Spleen (tissue), 11 donors: ENCODE results near the gene BCL10. TPM values are rescaled to one million over a fixed set of nuclear protein-coding genes. Genes with fewer than 3 reads are reported as not detected.
A peak's percentile ranks its signal among the peaks of the same experiment; 100 is the strongest.

Experiments
- DNase-seq: peaks from one replicate; pipeline ENCODE4 v3.0.0-alpha.2; 2020
- H3K27ac ChIP-seq, 8 donors: fragments of 200-600 bp; sonication (generic) in 7 of 8; 1 replicate in 4 of 8; 2 replicates in 4 of 8; pipeline versions ENCODE4 v1.5.0 to v1.8.0; 2016 to 2021; ENCODE audit warnings: inconsistent platforms in 4 of 8, mild to moderate bottlenecking in 4 of 8, moderate library complexity in 1 of 8
- H3K27me3 ChIP-seq, 7 donors: fragments of 200-600 bp; sonication (generic) in 6 of 7; replicated peaks in 1 of 7; 1 replicate in 4 of 7; 2 replicates in 3 of 7; pipeline versions ENCODE4 v1.5.0 to v1.8.0; 2016 to 2021; ENCODE audit warnings: inconsistent platforms in 3 of 7, mild to moderate bottlenecking in 1 of 7
- H3K36me3 ChIP-seq, 6 donors: fragments of 200-600 bp; sonication (generic) in 5 of 6; 1 replicate in 4 of 6; 2 replicates in 2 of 6; pipeline versions ENCODE4 v1.5.0 to v1.8.0; 2016 to 2021; ENCODE audit warnings: inconsistent platforms in 2 of 6
- H3K4me1 ChIP-seq, 6 donors: fragments of 200-600 bp; sonication (generic) in 5 of 6; 1 replicate in 3 of 6; 2 replicates in 3 of 6; pipeline versions ENCODE4 v1.5.0 to v1.8.0; 2016 to 2021; ENCODE audit warnings: inconsistent platforms in 3 of 6
- H3K4me3 ChIP-seq, 8 donors: fragments of 200-600 bp; sonication (generic) in 7 of 8; 1 replicate in 4 of 8; 2 replicates in 4 of 8; pipeline versions ENCODE4 v1.5.0 to v1.8.0; 2016 to 2021; ENCODE audit warnings: inconsistent platforms in 4 of 8, mild to moderate bottlenecking in 4 of 8, moderate library complexity in 2 of 8
- H3K9me3 ChIP-seq, 8 donors: fragments of 200-600 bp; sonication (generic) in 7 of 8; 1 replicate in 4 of 8; 2 replicates in 4 of 8; pipeline versions ENCODE4 v1.5.0 to v1.8.0; 2016 to 2021; ENCODE audit warnings: inconsistent platforms in 4 of 8
- CTCF ChIP-seq, 11 experiments: fragments of 200-600 bp in 7 of 11; fragments of 450-650 bp in 4 of 11; sonication (generic) in 4 of 11; IDR thresholded peaks in 8 of 11; conservative IDR thresholded peaks in 3 of 11; 1 replicate in 7 of 11; 2 replicates in 4 of 11; pipeline versions ENCODE4 v1.4.0 to v1.8.0; 2016 to 2021; ENCODE audit warnings: antibody characterized with exemption in 11 of 11, inconsistent platforms in 4 of 11, mild to moderate bottlenecking in 1 of 11
- POLR2A ChIP-seq, 3 donors: fragments of 450-650 bp; IDR thresholded peaks; one replicate each; pipeline ENCODE4 v1.5.1; 2017; ENCODE audit warnings: antibody characterized with exemption in 3 of 3, mild to moderate bottlenecking in 1 of 3
- POLR2AphosphoS5 ChIP-seq, 3 donors: sonication (generic); formaldehyde crosslinking; IDR thresholded peaks; one replicate each; pipeline ENCODE4 v1.5.1; 2017; ENCODE audit warnings: antibody characterized with exemption in 3 of 3
- WGBS, 5 donors: extraction: QIAGEN DNeasy Blood & Tissue Kit in 3 of 5; methylation state at CpG; one replicate each; pipeline versions ENCODE4 v1.1.5 to v1.1.7; 2013 to 2018; 5-methylcytosine and 5-hydroxymethylcytosine counted together
- intact Hi-C: fragments of 100-400 bp; cut with DNase I; formaldehyde crosslinking; loops from one replicate; pipeline ENCODE4 v1.15.0; 2023; ENCODE audit warnings: low total_unique reads
- polyA plus RNA-seq, 3 donors: library from polyadenylated mRNA; stranded (reverse); fragments of 200-250 nt; gene quantifications; one replicate each; pipeline ENCODE4 v1.2.1, GENCODE V29; 2013
- total RNA-seq, 7 donors: library from RNA; depleted of rRNA in 3 of 7; stranded (reverse); fragments of >200 nt in 3 of 7; fragmentation: NEBNext Ultra II Directional in 4 of 7; extraction: Animal tissue kit (Norgen Biotek cat#: 25700) in 4 of 7; gene quantifications; one replicate each; pipeline versions ENCODE4 v1.1.0 to v1.2.1, GENCODE V29; 2016 to 2021
- donor health status: healthy with polysubstance abuse.
- donor health status: DM: no; HTN: no; CAD: no; lungs with moderate emphysema.
- donor health status: DM: no; HTN: no; CAD: no.
- donor health status: Bipolar disorder and iron deficiency.
- donor health status: healthy.
- donor health status: DM: no; HTN: no; CAD: no.
- donor health status: DM: yes; HTN: yes; CAD: no.

Gene BCL10
- total and polyA plus RNA-seq, 10 donors, result 10.5 to 45.1 (median 33.7) TPM

DNA sequence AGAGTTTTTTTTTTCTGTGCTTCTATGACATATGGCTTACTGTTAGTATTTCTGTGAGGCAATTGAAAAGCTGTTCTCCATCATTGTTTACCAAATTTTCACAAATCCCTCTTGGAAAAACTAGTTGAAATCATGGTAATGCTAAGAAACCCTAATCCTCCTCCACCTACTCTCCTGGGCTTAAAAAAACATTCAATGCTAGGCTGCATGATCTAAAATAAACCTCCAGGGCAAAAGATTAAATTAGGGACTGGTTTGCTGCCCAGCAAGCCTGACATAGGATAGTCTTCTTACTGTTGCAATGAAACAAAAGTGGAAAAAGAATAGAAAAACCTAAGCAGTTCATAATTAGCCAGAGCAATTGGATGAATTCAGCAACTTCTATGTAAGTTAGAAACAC lies 33.1 kb downstream of the BCL10 start:
- H3K4me1 ChIP-seq, result peaks cover 0 to 7% (median 2%) of the 10 kb centered on the region in 6 donors
- no peaks in the 10 kb centered on the region for H3K9me3 ChIP-seq
- intact Hi-C loops, result no loop called here
- no peak overlapping the region for H3K4me3 ChIP-seq
- H3K36me3 ChIP-seq, result no peaks in the 10 kb centered on the region
- DNase-seq, result no peak
- no peak overlapping the region for H3K27ac ChIP-seq
- no peaks in the 10 kb centered on the region for H3K27me3 ChIP-seq
- no peak for TF ChIP-seq CTCF (IDR thresholded peaks at IDR 0.05 in 8 of 11, conservative IDR thresholded peaks at IDR 0.05 in 3 of 11)
- TF ChIP-seq POLR2AphosphoS5 (IDR thresholded peaks at IDR 0.05), result no peak
- TF ChIP-seq POLR2A (IDR thresholded peaks at IDR 0.05), result no peak

DNA sequence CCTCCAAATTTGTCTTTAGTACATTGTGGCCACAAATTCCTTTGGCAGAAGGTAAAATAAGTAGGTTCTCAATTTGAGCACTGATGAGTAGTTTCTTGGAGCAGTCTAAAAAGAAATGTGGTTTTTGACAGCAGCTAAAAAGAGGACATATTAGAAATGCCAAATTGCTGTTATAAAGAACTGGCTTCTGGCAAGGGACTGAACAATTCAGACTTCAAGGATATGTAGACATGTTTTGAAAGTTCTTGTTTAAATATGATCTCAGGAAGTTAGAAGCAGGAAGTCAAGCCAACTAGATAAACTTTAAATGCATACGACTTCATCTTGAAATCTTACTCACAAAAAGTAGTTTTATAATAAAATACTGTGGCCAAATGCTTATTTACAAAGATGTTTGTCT lies 35.8 kb downstream of the BCL10 start:
- Histone ChIP-seq H3K4me1 (peaks cover 0 to 7% (median 2%) of the 10 kb centered on the region in 6 donors), H3K27ac (peak overlapping the region in 2 of 8 donors; percentile 1 to 8), H3K36me3 (no peaks in the 10 kb centered on the region), H3K27me3 (no peaks in the 10 kb centered on the region), H3K9me3 (no peaks in the 10 kb centered on the region), H3K4me3 (no peak overlapping the region)
- no peak for DNase-seq
- intact Hi-C loops, result no loop called here
- TF ChIP-seq CTCF (IDR thresholded peaks at IDR 0.05 in 8 of 11, conservative IDR thresholded peaks at IDR 0.05 in 3 of 11), result no peak
- TF ChIP-seq POLR2AphosphoS5 (IDR thresholded peaks at IDR 0.05), result no peak
- WGBS, 5 donors, result 5 to 15% (median 13%) methylated on average over 1 of the region's 1 CpG

- 74 to 89% (median 80%) methylated on average over 1 of the region's 1 CpG for WGBS, 5 donors
- H3K27ac ChIP-seq, result no peak overlapping the region
- TF ChIP-seq CTCF (IDR thresholded peaks at IDR 0.05 in 8 of 11, conservative IDR thresholded peaks at IDR 0.05 in 3 of 11) (no peak), POLR2AphosphoS5 (IDR thresholded peaks at IDR 0.05) (no peak), POLR2A (IDR thresholded peaks at IDR 0.05) (no peak)
Measured at GRCh38 chr1:85240174-85240601, 36.2 kb downstream of the BCL10 start.

DNA sequence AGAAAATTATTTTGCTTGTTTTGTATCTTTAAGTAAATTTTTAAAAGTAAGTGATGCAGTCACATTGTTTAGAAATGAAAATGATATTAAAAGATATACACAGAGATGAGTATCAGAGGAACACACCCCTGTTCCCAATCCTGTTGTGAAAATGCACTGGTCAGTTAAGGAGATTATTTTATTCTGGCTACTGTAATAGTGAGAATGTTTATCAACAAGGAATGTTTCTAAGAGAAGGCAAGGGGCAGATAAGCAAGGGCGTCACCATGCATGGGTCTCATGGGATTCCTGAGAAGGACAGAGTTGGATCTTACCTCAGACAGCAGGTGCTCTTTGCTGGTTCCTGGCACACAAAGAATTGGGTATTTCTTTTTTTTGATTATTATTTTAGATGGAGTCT lies 38.8 kb downstream of the BCL10 start:
- peaks cover 0 to 7% (median 2%) of the 10 kb centered on the region in 6 donors for H3K4me1 ChIP-seq
- TF ChIP-seq CTCF (IDR thresholded peaks at IDR 0.05 in 8 of 11, conservative IDR thresholded peaks at IDR 0.05 in 3 of 11) (no peak), POLR2AphosphoS5 (IDR thresholded peaks at IDR 0.05) (no peak), POLR2A (IDR thresholded peaks at IDR 0.05) (no peak)
- no peaks in the 10 kb centered on the region for H3K36me3 ChIP-seq
- 87 to 95% (median 94%) methylated on average over 1 of the region's 1 CpG for WGBS, 5 donors
- intact Hi-C loops, result no loop called here
- H3K27me3 ChIP-seq, result no peaks in the 10 kb centered on the region
- no peak for DNase-seq
- no peak overlapping the region for H3K4me3 ChIP-seq
- no peaks in the 10 kb centered on the region for H3K9me3 ChIP-seq
- no peak overlapping the region for H3K27ac ChIP-seq

More at GRCh38 chr1:85240174-85240601, 36.2 kb downstream of the BCL10 start:
- Histone ChIP-seq H3K4me3 (no peak overlapping the region), H3K36me3 (no peaks in the 10 kb centered on the region), H3K4me1 (peaks cover 0 to 7% (median 2%) of the 10 kb centered on the region in 6 donors), H3K9me3 (no peaks in the 10 kb centered on the region), H3K27me3 (no peaks in the 10 kb centered on the region)
- no peak for DNase-seq
- intact Hi-C loops, result no loop called here
